Mesendoderm (in vitro differentiated cells): Measurements from ENCODE around the gene RASA4B.
"Not testable (repeated sequence)": the region's sequence is repeated elsewhere in the genome, so short reads cannot be mapped to it uniquely, and the experiment has no call there.

Source experiments
- DNase-seq: peaks from one replicate; pipeline ENCODE4 v3.0.0; 2013
- H2AK5ac ChIP-seq: 2 replicates; pipeline ENCODE4 v1.6.1; 2013; ENCODE audit warnings: low read length, inconsistent platforms
- H2BK120ac ChIP-seq: 2 replicates; pipeline ENCODE4 v1.6.1; 2013; ENCODE audit warnings: low read depth, mild to moderate bottlenecking, low read length, moderate library complexity, mixed read lengths
- H2BK15ac ChIP-seq: replicated peaks from 2 replicates; pipeline ENCODE4 v1.6.1; 2013; ENCODE audit warnings: low read depth, mild to moderate bottlenecking, moderate library complexity
- H2BK5ac ChIP-seq: 2 replicates; pipeline ENCODE4 v1.6.1; 2013; ENCODE audit warnings: low read length, inconsistent platforms
- H3K18ac ChIP-seq: 2 replicates; pipeline ENCODE4 v1.6.1; 2013; ENCODE audit warnings: mild to moderate bottlenecking, low read length, mixed read lengths
- H3K23ac ChIP-seq: one replicate; pipeline ENCODE4 v1.6.1; 2013; ENCODE audit warnings: low read length
- H3K27ac ChIP-seq: 2 replicates; pipeline ENCODE4 v1.5.1; 2013; ENCODE audit warnings: low read depth, mild to moderate bottlenecking, inconsistent platforms, low read length, moderate library complexity
- H3K27me3 ChIP-seq: 2 replicates; pipeline ENCODE4 v1.6.1; 2013; ENCODE audit warnings: low read length, control low read depth, mild to moderate bottlenecking, inconsistent platforms; ENCODE audit not compliant: insufficient read depth, poor library complexity
- H3K36me3 ChIP-seq: 2 replicates; pipeline ENCODE4 v1.6.1; 2013; ENCODE audit warnings: low read length, inconsistent platforms; ENCODE audit not compliant: control insufficient read depth, insufficient read depth
- H3K4ac ChIP-seq: one replicate; pipeline ENCODE4 v1.6.1; 2013; ENCODE audit warnings: low read depth, mild to moderate bottlenecking, low read length, moderate library complexity
- H3K4me1 ChIP-seq: 2 replicates; pipeline ENCODE4 v1.6.1; 2013; ENCODE audit warnings: low read depth, low read length, inconsistent platforms; ENCODE audit not compliant: control insufficient read depth
- H3K4me2 ChIP-seq: 2 replicates; pipeline ENCODE4 v1.6.1; 2013; ENCODE audit warnings: low read length
- H3K4me3 ChIP-seq: 2 replicates; pipeline ENCODE4 v1.5.1; 2013; ENCODE audit warnings: mild to moderate bottlenecking, low read length
- H3K56ac ChIP-seq: one replicate; pipeline ENCODE4 v1.6.1; 2013; ENCODE audit warnings: low read length
- H3K79me1 ChIP-seq: 2 replicates; pipeline ENCODE4 v1.6.1; 2013; ENCODE audit warnings: low read length, inconsistent platforms
- H3K79me2 ChIP-seq: 2 replicates; pipeline ENCODE4 v1.6.1; 2013; ENCODE audit warnings: mild to moderate bottlenecking, low read length; ENCODE audit not compliant: control insufficient read depth, insufficient read depth
- H3K9ac ChIP-seq: 2 replicates; pipeline ENCODE4 v1.6.1; 2013; ENCODE audit warnings: low read length, inconsistent platforms
- H4K5ac ChIP-seq: one replicate; pipeline ENCODE4 v1.6.1; 2013; ENCODE audit warnings: low read length
- H4K8ac ChIP-seq: one replicate; pipeline ENCODE4 v1.6.1; 2013; ENCODE audit warnings: low read depth, mild to moderate bottlenecking, control low read depth, low read length, moderate library complexity
- WGBS: extraction: QIAGEN DNeasy Blood & Tissue Kit; methylation state at CpG from one replicate; pipeline ENCODE4 v1.1.7; 2013; ENCODE audit warnings: low lambda C conversion rate, missing lambda C conversion rate; ENCODE audit not compliant: insufficient coverage; ENCODE audit errors: extremely low coverage; 5-methylcytosine and 5-hydroxymethylcytosine counted together

RASA4B gene

DNA sequence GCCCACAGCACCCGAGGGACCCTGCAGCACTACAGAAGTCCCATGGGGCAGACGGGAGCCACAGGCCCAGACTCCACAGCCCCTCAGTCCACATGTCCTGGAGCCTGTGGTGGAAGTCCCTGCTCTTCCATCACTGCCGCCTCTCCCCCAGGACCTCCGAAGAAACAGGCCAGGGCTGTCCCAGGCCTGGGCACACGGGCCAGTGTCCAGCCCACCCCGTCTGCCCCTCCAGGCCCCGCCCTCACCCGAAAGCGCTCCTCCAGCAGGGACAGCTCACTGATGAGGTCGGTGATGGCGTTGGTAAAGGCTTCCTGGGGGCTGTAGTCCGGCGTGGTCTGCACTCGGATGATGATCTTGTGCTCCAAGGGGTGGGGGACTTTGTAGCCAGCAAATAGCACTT, 43.5 kb downstream of the RASA4B start:
- H3K4ac ChIP-seq, H2BK5ac ChIP-seq, H3K9ac ChIP-seq, DNase-seq, H3K56ac ChIP-seq, H3K79me1 ChIP-seq, H3K36me3 ChIP-seq, H3K23ac ChIP-seq, H3K4me3 ChIP-seq, H3K18ac ChIP-seq, H3K79me2 ChIP-seq, H4K5ac ChIP-seq, H3K27me3 ChIP-seq, H2AK5ac ChIP-seq, H3K4me2 ChIP-seq, H2BK15ac ChIP-seq, H3K27ac ChIP-seq, H2BK120ac ChIP-seq, H3K4me1 ChIP-seq, H4K8ac ChIP-seq: not testable (repeated sequence)
- no CpG with 5 or more reads among the region's 14 CpGs for WGBS

DNA sequence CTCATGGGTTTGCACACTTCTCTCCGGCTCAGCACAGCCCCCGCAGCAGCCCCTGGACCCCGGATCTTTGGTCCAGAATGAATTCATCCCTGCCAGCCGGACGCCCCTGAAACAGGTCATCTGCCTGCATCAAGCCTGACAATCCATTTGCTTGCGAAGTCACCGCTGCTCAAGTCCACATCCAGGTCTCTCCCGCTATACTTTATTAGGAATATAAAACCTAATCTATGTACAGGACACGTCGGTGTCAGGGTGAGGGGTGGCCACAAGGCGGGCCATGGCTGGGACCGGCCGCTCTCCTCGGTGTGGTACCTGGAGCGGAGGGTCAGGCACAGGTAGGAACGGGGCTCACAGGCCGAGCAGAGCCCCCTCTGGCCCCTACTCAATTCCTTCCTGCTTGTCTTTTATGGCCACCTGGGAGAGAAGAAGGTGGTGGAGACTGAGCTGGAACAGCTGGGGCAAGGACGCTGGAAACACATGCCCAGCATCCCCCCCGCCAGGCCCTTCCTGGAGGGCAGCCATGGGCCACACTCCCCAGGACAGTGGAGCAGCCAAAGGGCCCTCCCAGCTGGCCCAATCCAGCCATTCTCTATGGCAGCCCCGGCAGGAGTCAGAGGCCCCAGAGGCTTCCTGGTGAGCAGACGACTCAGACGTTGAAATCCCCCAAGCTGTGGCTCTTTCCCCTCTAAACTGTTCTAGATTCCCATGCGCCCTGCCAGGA, 44.1 kb downstream of the RASA4B start:
- Histone ChIP-seq H3K9ac (no peak overlapping the region), H3K56ac (no peak overlapping the region), H3K4me3 (no peak overlapping the region), H3K79me1 (no peaks in the 10 kb centered on the region), H2BK15ac (no peak overlapping the region), H3K36me3 (peaks cover 5% of the 10 kb centered on the region), H2BK5ac (no peak overlapping the region), H3K18ac (no peak overlapping the region), H3K27me3 (no peaks in the 10 kb centered on the region), H2BK120ac (no peak overlapping the region), H3K4ac (no peak overlapping the region), H3K4me1 (no peaks in the 10 kb centered on the region), H4K5ac (no peak overlapping the region), H3K4me2 (no peak overlapping the region), H3K23ac (no peak overlapping the region), H2AK5ac (no peak overlapping the region), H3K27ac (no peak overlapping the region), H4K8ac (no peak overlapping the region), H3K79me2 (no peaks in the 10 kb centered on the region)
- DNase-seq: no peak
- no CpG with 5 or more reads among the region's 23 CpGs for WGBS

DNA sequence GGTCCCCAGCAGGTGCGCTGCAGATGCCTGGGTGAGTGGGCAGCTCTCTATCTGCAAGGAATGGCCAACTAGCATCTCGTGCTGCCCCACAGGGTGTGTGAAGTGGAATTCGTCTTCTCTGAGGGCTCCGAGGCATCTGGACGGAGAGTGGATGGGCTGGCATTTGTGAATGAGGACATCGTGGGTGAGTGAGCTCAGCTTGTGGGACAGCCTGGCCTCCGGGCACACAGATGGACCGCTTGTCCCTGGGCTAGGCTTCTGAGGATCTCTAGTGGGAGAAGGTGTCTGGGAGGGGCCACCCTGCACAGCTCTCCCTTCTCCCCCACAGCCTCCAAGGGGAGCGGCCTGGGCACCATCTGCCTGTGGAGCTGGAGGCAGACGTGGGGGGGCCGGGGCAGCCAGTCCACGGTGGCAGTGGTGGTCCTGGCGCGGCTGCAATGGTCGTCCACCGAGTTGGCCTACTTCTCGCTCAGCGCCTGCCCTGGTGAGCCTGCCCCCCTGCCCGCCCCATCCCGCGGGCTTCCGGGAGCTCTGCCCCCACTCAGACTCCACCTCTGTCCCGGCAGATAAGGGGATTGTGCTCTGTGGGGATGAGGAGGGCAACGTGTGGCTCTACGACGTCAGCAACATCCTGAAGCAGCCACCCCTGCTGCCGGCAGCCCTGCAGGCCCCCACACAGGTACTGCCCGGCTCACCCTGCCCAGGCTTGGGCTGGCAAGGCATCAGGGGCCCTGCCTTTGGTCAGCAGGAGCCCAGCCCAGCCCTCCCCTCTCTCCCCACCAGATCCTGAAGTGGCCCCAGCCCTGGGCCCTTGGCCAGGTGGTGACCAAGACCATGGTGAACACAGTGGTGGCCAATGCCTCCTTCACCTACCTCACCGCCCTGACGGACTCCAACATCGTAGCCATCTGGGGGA, 45.2 kb downstream of the RASA4B start:
- no peak overlapping the region for H3K23ac ChIP-seq
- no peak overlapping the region for H2BK15ac ChIP-seq
- DNase-seq: no peak
- H3K18ac ChIP-seq: no peak overlapping the region
- H3K56ac ChIP-seq: no peak overlapping the region
- peaks cover 5% of the 10 kb centered on the region for H3K36me3 ChIP-seq
- no peaks in the 10 kb centered on the region for H3K27me3 ChIP-seq
- no peak overlapping the region for H3K9ac ChIP-seq
- no peak overlapping the region for H3K4ac ChIP-seq
- H3K4me2 ChIP-seq: no peak overlapping the region
- H2AK5ac ChIP-seq: no peak overlapping the region
- no peak overlapping the region for H4K8ac ChIP-seq
- no peak overlapping the region for H3K4me3 ChIP-seq
- H4K5ac ChIP-seq: no peak overlapping the region
- H3K27ac ChIP-seq: no peak overlapping the region
- no CpG with 5 or more reads among the region's 31 CpGs for WGBS
- no peak overlapping the region for H2BK120ac ChIP-seq
- no peaks in the 10 kb centered on the region for H3K4me1 ChIP-seq
- H3K79me2 ChIP-seq: no peaks in the 10 kb centered on the region
- H2BK5ac ChIP-seq: no peak overlapping the region
- no peaks in the 10 kb centered on the region for H3K79me1 ChIP-seq

DNA sequence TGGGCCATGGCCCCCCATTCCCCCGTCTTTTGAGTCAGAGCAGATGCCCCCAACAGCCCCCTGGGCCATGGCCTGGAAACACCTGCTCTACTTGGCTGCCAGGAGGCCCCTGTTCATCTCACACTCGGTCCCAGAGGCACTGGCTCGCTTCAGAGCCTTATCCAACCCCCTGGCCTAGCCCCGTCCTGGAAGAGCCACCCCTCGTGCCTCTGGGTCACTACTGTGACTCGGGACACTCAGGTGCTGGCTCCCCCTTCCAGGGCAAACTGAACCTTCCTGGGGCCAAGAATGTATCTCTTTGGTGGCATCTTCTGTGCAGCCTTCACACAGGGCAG, 45.8 kb downstream of the RASA4B start:
- no peak overlapping the region for H3K9ac ChIP-seq
- DNase-seq: no peak
- H4K5ac ChIP-seq: no peak overlapping the region
- no peak overlapping the region for H3K4me3 ChIP-seq
- no peaks in the 10 kb centered on the region for H3K79me1 ChIP-seq
- H3K56ac ChIP-seq: no peak overlapping the region
- no peaks in the 10 kb centered on the region for H3K79me2 ChIP-seq
- no peak overlapping the region for H2AK5ac ChIP-seq
- no peak overlapping the region for H2BK5ac ChIP-seq
- H3K18ac ChIP-seq: no peak overlapping the region
- H3K23ac ChIP-seq: no peak overlapping the region
- H3K27me3 ChIP-seq: no peaks in the 10 kb centered on the region
- no peak overlapping the region for H4K8ac ChIP-seq
- peaks cover 5% of the 10 kb centered on the region for H3K36me3 ChIP-seq
- no peak overlapping the region for H3K4ac ChIP-seq
- H3K4me1 ChIP-seq: no peaks in the 10 kb centered on the region
- no peak overlapping the region for H2BK15ac ChIP-seq
- no CpG with 5 or more reads among the region's 6 CpGs for WGBS
- no peak overlapping the region for H3K27ac ChIP-seq
- no peak overlapping the region for H3K4me2 ChIP-seq
- H2BK120ac ChIP-seq: no peak overlapping the region

DNA sequence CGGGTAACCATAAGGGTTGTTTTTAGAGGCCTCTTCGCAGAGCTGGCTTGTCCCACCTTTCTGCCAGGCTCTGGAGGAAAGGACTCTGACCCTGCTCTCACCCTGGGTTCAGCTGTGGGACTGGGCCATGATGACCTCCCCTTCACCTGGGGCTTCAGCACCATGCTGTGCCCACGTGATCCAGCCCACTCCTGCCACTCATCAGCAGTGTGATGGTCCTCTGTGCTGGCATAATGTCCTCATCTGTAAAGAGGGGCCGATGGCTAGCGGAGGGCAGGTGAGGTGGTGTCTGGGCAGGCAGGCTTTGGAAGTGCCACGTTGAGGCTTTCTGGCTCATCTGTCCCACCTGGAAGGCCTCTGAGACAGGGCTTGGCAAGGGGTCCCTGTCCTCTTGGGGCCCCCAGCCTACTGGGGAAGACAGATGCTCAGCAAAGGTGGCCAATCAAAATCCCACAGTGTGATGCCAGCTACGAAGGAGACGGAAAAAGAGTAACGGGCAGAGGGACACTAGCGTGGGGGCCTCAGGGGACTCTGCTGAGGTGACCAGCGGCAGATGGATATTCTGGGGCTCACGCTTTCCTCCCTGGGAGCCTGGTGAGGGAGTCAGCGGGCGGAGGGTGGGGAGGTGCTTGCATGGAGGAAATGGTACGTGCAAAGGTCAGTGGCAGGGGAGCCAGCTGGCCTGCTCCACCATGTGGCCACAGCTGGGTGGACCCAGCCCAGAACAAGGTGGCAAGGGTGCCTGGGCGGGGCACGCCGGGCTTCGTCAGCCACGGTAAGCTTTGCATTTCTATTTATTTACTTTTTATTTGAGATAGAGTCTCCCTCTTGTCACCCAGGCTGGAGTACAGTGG, 47.4 kb downstream of the RASA4B start:
- Histone ChIP-seq H3K4me2 (no peak overlapping the region), H3K79me1 (peaks cover 3% of the 10 kb centered on the region), H3K27me3 (no peaks in the 10 kb centered on the region), H2BK5ac (no peak overlapping the region), H3K23ac (no peak overlapping the region), H3K56ac (no peak overlapping the region), H4K5ac (no peak overlapping the region), H4K8ac (no peak overlapping the region), H2BK15ac (no peak overlapping the region), H3K18ac (no peak overlapping the region), H2BK120ac (no peak overlapping the region), H3K79me2 (no peaks in the 10 kb centered on the region), H3K4me3 (no peak overlapping the region), H3K4ac (no peak overlapping the region), H3K4me1 (no peaks in the 10 kb centered on the region), H3K36me3 (peaks cover 5% of the 10 kb centered on the region), H3K27ac (no peak overlapping the region), H2AK5ac (no peak overlapping the region), H3K9ac (no peak overlapping the region)
- no CpG with 5 or more reads among the region's 20 CpGs for WGBS
- no peak for DNase-seq
